ENCODE results near the gene RPL28. TPM values are rescaled to one million over a fixed set of nuclear protein-coding genes. Genes with fewer than 3 reads are reported as not detected.
"Not testable (repeated sequence)": the region's sequence is repeated elsewhere in the genome, so short reads cannot be mapped to it uniquely, and the experiment has no call there.

RPL28 gene
- total and polyA plus RNA-seq, 11 donors, result 196 to 1,391 (median 607) TPM

- Histone ChIP-seq H3K4me1 (peaks cover 3 to 24% (median 12%) of the 10 kb centered on the region in 12 donors), H3K36me3 (peaks cover 0 to 25% (median 16%) of the 10 kb centered on the region in 9 donors), H3K4me3 (peak overlapping the region in 11 of 12 donors; percentile 74 to 99 (median 92)), H3K27me3 (no peaks in the 10 kb centered on the region), H3K27ac (peak overlapping the region; percentile 83 to 99 (median 97)), H3K9me3 (peaks cover 0 to 6% (median 0%) of the 10 kb centered on the region in 12 donors)
- no peak for ATAC-seq
- DNase-seq, result no peak
- TF ChIP-seq POLR2A (IDR thresholded peaks at IDR 0.05) (no peak), CTCF (IDR thresholded peaks at IDR 0.05) (no peak)
- intact Hi-C loops (cut with DNase I), result loop anchor here in 2 of 10 donors (1.0 to 2.0 kb wide), 2 partner anchors 23 to 24 kb away; partner anchors contain the start of genes RPL28 (in 2 of the 2) and TMEM238 (in 1 of the 2)
- 67 to 74% (median 68%) methylated on average over 9 of the region's 9 CpGs for WGBS, 4 donors
Measured at GRCh38 chr19:55408533-55408872, 22.8 kb downstream of the RPL28 start.

GRCh38 chr19:55409179-55409578, 23.4 kb downstream of the RPL28 start:
- DNase-seq, H3K27ac ChIP-seq, H3K4me3 ChIP-seq, H3K9me3 ChIP-seq, H3K27me3 ChIP-seq, ATAC-seq: not testable (repeated sequence)
- Histone ChIP-seq H3K36me3 (peaks cover 0 to 19% (median 10%) of the 10 kb centered on the region in 9 donors), H3K4me1 (peaks cover 3 to 24% (median 12%) of the 10 kb centered on the region in 12 donors)
- intact Hi-C loops (cut with DNase I), result loop anchor here in 1 of 10 donors (2.0 kb wide), 1 partner anchor 24 kb away; the partner anchor contains the start of genes RPL28 and TMEM238
- WGBS, 4 donors, result 89 to 97% (median 96%) methylated on average over 8 of the region's 8 CpGs

GRCh38 chr19:55410168-55410567, 24.4 kb downstream of the RPL28 start:
- DNase-seq, result no peak
- 80 to 87% (median 85%) methylated on average over 2 of the region's 2 CpGs for WGBS, 4 donors
- Histone ChIP-seq H3K27ac (no peak overlapping the region), H3K27me3 (no peaks in the 10 kb centered on the region), H3K9me3 (peaks cover 0 to 6% (median 0%) of the 10 kb centered on the region in 12 donors), H3K4me3 (no peak overlapping the region), H3K4me1 (peaks cover 3 to 24% (median 12%) of the 10 kb centered on the region in 12 donors), H3K36me3 (peaks cover 0 to 14% (median 4%) of the 10 kb centered on the region in 9 donors)
- no peak for ATAC-seq
- no peak for TF ChIP-seq POLR2A (IDR thresholded peaks at IDR 0.05)
- intact Hi-C loops (cut with DNase I), result loop anchor here in 4 of 10 donors (2.0 to 10.0 kb wide), 3 partner anchors 51 to 265 kb away; partner anchors contain the start of genes ISOC2 (in 1 of the 4) and TNNT1 (in 1 of the 4)

- Histone ChIP-seq H3K27me3 (peaks cover 0 to 18% (median 0%) of the 10 kb centered on the region in 9 donors), H3K4me3 (no peak overlapping the region), H3K27ac (no peak overlapping the region), H3K36me3 (no peaks in the 10 kb centered on the region), H3K4me1 (no peaks in the 10 kb centered on the region), H3K9me3 (no peaks in the 10 kb centered on the region)
- DNase-seq (peak in 3 of 5 donors; percentile 27 to 52 (median 43)), ATAC-seq (peak in 3 of 4 donors; percentile 81 to 85 (median 85))
- no peak for TF ChIP-seq POLR2A (IDR thresholded peaks at IDR 0.05)
- TF ChIP-seq CTCF (IDR thresholded peaks at IDR 0.05), result peak; percentile 43 to 72 (median 62)
- intact Hi-C loops (cut with DNase I), result loop anchor here in 9 of 10 donors (1.0 to 10.0 kb wide), 5 partner anchors 113 to 277 kb away; partner anchors contain the start of gene TNNT1 (in 1 of the 9)
- WGBS, 4 donors, result 10 to 15% (median 14%) methylated on average over 7 of the region's 7 CpGs
Measured at GRCh38 chr19:55418185-55418584, 32.5 kb downstream of the RPL28 start.

- DNase-seq (peak in 1 of 5 donors; percentile 4), ATAC-seq (no peak)
- intact Hi-C loops (cut with DNase I), result loop anchor here in 8 of 10 donors (2.0 to 10.0 kb wide), 4 partner anchors 114 to 278 kb away; partner anchors contain the start of gene TNNT1 (in 1 of the 8)
- Histone ChIP-seq H3K4me1 (no peaks in the 10 kb centered on the region), H3K36me3 (no peaks in the 10 kb centered on the region), H3K27ac (no peak overlapping the region), H3K27me3 (peaks cover 0 to 18% (median 0%) of the 10 kb centered on the region in 9 donors), H3K9me3 (no peaks in the 10 kb centered on the region), H3K4me3 (no peak overlapping the region)
- TF ChIP-seq POLR2A (IDR thresholded peaks at IDR 0.05), result no peak
- TF ChIP-seq CTCF (IDR thresholded peaks at IDR 0.05), result no peak
- 52 to 64% (median 60%) methylated on average over 5 of the region's 5 CpGs for WGBS, 4 donors
Measured at GRCh38 chr19:55419103-55419502, 33.4 kb downstream of the RPL28 start.
